Activated CD8-positive, alpha-beta T cell treated with anti-CD3 and anti-CD28 coated beads, Interleukin-2, amount 10 ng/mL, durations not matched to agents 7 days and 5 days (primary cell): ENCODE measurements around the gene NDUFC1. TPM values are rescaled to one million over a fixed set of nuclear protein-coding genes. Genes with fewer than 3 reads are reported as not detected.

Experiments
- ATAC-seq: fragments of 150-1000 bp; cut with Tn5 transposase; one replicate; pipeline ENCODE4 v1.10.0; 2021; ENCODE audit warnings: moderate library complexity
- CTCF ChIA-PET: fragments of 350-600 bp; sonication (Branson Sonifier 250); formaldehyde crosslinking; loops from one replicate; lab custom pipeline; 2021; ENCODE audit warnings: antibody characterized with exemption; lab: Charles Lee
- POLR2A ChIA-PET: fragments of 350-600 bp; sonication (Branson Sonifier 250); formaldehyde crosslinking; loops from one replicate; lab custom pipeline; 2021; ENCODE audit warnings: antibody characterized with exemption; lab: Charles Lee
- DNase-seq: peaks from one replicate; pipeline ENCODE4 v3.0.0-alpha.2; 2020
- H3K27ac Mint-ChIP-seq: one replicate; pipeline ENCODE4 v1.8.0; 2021; ENCODE audit warnings: mild to moderate bottlenecking, mixed read lengths
- H3K27me3 Mint-ChIP-seq: one replicate; pipeline ENCODE4 v1.8.0; 2021; ENCODE audit warnings: low read depth, mixed read lengths
- H3K36me3 Mint-ChIP-seq: one replicate; pipeline ENCODE4 v1.8.0; 2021; ENCODE audit warnings: low read depth, mixed read lengths
- H3K4me1 Mint-ChIP-seq: one replicate; pipeline ENCODE4 v1.8.0; 2021; ENCODE audit warnings: low read depth, mixed read lengths
- H3K4me3 Mint-ChIP-seq: one replicate; pipeline ENCODE4 v1.8.0; 2021; ENCODE audit warnings: mild to moderate bottlenecking, mixed read lengths
- H3K9me3 Mint-ChIP-seq: one replicate; pipeline ENCODE4 v1.8.0; 2022; ENCODE audit warnings: mixed read lengths; ENCODE audit not compliant: insufficient read depth
- total RNA-seq, 2 experiments: library from RNA; stranded (reverse); gene quantifications; one replicate each; pipeline ENCODE4 v1.2.3, GENCODE V29; 2021

NDUFC1 gene
- total RNA-seq, 2 experiments from 2014 or later: 48.0 to 49.7 TPM

DNA sequence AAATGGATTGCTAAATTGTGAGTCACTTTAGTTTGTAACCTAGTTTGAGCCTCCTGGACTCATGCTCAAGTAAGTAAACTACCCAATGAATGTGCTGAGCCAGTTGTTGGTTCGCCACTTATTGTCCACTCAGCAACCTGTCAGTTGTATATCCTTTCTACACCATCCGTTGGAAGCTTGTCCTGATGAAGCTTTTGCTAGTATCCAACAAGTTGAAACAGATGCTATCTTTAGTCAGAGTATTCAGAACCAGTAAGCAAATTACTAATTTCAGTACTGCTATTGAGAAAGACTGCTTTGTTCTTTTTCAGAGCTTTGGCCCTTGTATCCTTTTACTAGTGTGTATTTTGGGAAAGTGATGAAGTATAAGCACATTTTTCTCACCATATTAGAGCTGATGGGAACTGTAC lies 5.3 kb downstream of the NDUFC1 start:
- CTCF ChIA-PET: interaction anchor here (0.7 to 3.8 kb wide), 10 partner anchors 30 to 266 kb away, joined by 3 to 36 read pairs (median 10); no protein-coding TSS in a partner anchor
- DNase-seq (no peak), ATAC-seq (no peak)
- POLR2A ChIA-PET: interaction anchor here (0.6 to 3.1 kb wide), 4 partner anchors 25 to 213 kb away, joined by 3 to 13 read pairs (median 6); no protein-coding TSS in a partner anchor
- H3K9me3 Mint-ChIP-seq: no peaks in the 10 kb centered on the region
- no peak overlapping the region for H3K27ac Mint-ChIP-seq
- H3K4me1 Mint-ChIP-seq: peaks cover 43% of the 10 kb centered on the region
- peaks cover 27% of the 10 kb centered on the region for H3K36me3 Mint-ChIP-seq
- no peaks in the 10 kb centered on the region for H3K27me3 Mint-ChIP-seq
- no peak overlapping the region for H3K4me3 Mint-ChIP-seq

DNA sequence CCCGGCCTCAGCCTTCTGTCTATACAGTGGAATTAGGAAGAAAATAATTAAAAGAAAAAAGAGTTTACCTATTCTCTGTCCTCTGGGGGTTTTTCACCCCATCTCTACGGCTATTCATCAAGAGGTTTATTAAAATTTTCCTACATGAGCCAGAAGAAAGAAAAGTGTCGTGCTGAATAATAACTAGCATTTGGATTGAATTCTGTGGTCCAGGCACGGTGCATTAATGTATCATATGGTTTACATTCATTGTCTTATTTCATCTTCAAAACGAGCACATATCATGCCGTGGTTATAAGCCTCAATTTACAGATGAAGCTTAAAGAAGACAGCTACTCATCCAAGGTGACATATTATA lies 6.4 kb downstream of the NDUFC1 start:
- ChIA-PET CTCF (interaction anchor here (0.7 to 3.8 kb wide), 47 partner anchors 10 to 279 kb away, joined by 3 to 36 read pairs (median 4); no protein-coding TSS in a partner anchor), POLR2A (interaction anchor here (0.6 to 3.1 kb wide), 7 partner anchors 14 to 266 kb away, joined by 3 to 13 read pairs (median 6); no protein-coding TSS in a partner anchor)
- ATAC-seq: peak; percentile 2
- Mint-ChIP-seq H3K4me1 (peaks cover 43% of the 10 kb centered on the region), H3K9me3 (no peaks in the 10 kb centered on the region), H3K27me3 (no peaks in the 10 kb centered on the region), H3K4me3 (peak overlapping the region; percentile 94), H3K36me3 (peaks cover 26% of the 10 kb centered on the region), H3K27ac (peak overlapping the region; percentile 96)
- no peak for DNase-seq

DNA sequence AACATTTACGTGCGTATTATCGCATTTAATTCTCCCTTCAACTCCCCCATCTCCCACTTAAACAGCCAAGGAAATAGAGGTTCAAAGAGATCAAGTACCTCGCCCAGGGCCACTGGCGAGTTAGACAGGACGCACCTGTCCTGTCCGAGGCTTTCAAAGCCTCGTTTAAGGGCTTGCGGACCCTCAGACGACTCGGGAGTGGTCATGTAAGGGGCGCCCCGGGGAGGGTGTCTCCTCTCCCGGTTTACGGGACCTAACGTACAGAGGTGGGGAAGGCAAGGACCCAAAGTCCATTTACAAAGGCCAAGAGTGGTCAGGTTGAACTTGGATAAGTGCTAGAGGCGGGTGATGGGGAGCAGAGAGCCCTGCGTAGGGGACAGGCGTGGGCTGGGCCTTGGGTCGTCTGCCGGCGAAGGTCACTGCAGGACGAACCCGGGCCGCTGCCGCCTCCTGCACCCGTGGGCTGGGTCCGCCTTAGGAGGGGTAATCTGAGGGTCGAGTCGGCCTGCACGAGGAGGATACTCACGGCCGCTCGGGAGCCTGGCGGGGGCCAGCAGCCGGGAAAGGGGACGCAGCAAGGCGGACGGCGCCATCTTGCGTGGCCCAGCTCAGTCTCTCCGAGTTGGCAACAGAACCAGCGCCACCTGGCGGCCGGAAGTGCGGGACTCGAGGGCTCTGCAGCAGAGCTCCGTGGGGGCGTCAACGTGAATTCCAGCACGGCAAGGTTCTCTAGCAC lies 6.9 kb downstream of the NDUFC1 start:
- H3K4me1 Mint-ChIP-seq: peaks cover 40% of the 10 kb centered on the region
- POLR2A ChIA-PET: interaction anchor here (0.6 to 3.1 kb wide), 10 partner anchors 10 to 265 kb away, joined by 3 to 13 read pairs (median 3); no protein-coding TSS in a partner anchor
- CTCF ChIA-PET: interaction anchor here (0.7 to 3.8 kb wide), 47 partner anchors 9 to 279 kb away, joined by 3 to 36 read pairs (median 4); no protein-coding TSS in a partner anchor
- no peaks in the 10 kb centered on the region for H3K27me3 Mint-ChIP-seq
- DNase-seq: peak; percentile 97
- no peaks in the 10 kb centered on the region for H3K9me3 Mint-ChIP-seq
- H3K36me3 Mint-ChIP-seq: peaks cover 27% of the 10 kb centered on the region
- H3K4me3 Mint-ChIP-seq: peak overlapping the region; percentile 94
- ATAC-seq: peak; percentile 98
- peak overlapping the region; percentile 96 for H3K27ac Mint-ChIP-seq

DNA sequence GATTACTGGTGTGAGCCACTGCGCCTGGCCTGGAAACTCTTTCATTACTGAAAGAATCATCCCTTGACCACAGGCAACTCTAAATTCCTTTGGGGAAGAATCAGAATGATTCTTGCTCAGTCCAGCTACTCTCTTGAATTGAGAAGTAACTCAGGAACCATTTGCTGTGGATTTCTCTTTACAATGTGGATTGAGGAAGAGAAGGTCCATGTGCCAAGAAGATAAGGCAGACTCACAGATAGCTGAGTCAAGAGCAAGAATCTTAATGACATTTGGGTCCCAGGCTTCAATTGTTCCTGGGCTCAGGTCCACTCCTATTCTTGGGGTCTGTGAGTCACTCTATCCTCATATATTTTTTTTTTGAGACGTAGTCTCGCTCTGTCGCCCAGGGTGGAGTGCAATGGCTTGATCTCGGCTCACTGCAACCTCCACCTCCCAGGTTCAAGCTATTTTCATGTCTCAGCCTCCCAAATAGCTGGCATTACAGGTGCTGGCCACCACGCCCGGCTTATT lies 16.0 kb downstream of the NDUFC1 start:
- ChIA-PET CTCF (interaction anchor here (1.1 to 1.2 kb wide), 2 partner anchors 10 to 20 kb away, joined by 3 to 4 read pairs; no protein-coding TSS in a partner anchor), POLR2A (no interaction called here)
- no peak overlapping the region for H3K27ac Mint-ChIP-seq
- ATAC-seq (no peak), DNase-seq (no peak)
- H3K4me3 Mint-ChIP-seq: no peak overlapping the region
- H3K9me3 Mint-ChIP-seq: peaks cover 5% of the 10 kb centered on the region
- peaks cover 4% of the 10 kb centered on the region for H3K27me3 Mint-ChIP-seq
- H3K4me1 Mint-ChIP-seq: no peaks in the 10 kb centered on the region
- peaks cover 22% of the 10 kb centered on the region for H3K36me3 Mint-ChIP-seq

DNA sequence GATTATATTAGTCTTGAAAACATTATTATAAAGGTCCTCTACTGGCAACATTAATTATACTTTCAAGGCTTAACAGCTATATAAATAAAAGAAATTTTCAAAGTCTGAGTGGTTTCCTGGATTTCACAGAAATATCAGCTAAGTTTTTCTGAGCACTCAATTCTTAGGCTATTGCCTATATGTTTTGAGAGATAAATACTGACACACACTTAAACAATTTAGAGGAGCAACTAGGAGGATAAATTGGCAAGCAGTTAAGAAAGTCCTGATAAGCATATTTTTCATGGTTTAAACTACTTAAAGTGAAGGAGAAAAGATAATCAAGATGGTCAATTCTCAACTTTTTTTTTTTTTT lies 19.6 kb downstream of the NDUFC1 start:
- ATAC-seq (no peak), DNase-seq (no peak)
- ChIA-PET CTCF (interaction anchor here (1.2 kb wide), 1 partner anchor 17 kb away, joined by 6 read pairs; no protein-coding TSS in a partner anchor), POLR2A (no interaction called here)
- peaks cover 22% of the 10 kb centered on the region for H3K4me1 Mint-ChIP-seq
- no peak overlapping the region for H3K27ac Mint-ChIP-seq
- peaks cover 4% of the 10 kb centered on the region for H3K36me3 Mint-ChIP-seq
- peaks cover 5% of the 10 kb centered on the region for H3K9me3 Mint-ChIP-seq
- no peak overlapping the region for H3K4me3 Mint-ChIP-seq
- H3K27me3 Mint-ChIP-seq: peaks cover 29% of the 10 kb centered on the region

DNA sequence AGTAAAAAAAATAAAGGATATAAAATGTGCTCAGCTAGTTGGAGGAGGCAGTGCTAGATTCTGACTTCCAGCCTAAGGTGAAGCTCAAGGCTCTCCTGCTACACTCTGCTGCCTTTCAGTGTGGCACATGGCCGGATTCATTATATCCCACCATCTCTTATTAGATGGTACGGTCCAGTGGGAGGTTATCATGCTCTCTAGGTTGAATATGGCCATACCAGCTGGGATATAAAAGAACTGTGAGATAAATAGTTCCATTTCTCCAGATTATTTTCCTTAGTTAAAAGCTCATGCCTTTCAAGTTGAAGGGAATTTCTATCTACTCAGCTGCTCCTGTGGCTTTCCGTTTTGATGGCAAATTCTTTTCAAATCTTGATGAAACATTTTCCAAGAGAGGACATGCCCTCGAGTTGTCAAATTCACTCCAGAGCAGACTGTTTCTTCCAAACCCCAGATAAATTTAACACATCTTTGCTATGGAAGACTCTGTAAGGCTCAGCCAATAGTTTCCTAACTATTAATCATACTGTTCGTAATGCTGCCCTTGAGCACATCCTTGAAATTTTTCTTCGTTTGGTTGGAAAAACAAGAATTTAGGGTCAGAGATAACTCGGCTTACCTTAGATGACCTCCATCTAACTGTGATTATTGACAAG lies 20.1 kb downstream of the NDUFC1 start:
- H3K36me3 Mint-ChIP-seq: peaks cover 4% of the 10 kb centered on the region
- DNase-seq: no peak
- H3K27me3 Mint-ChIP-seq: peaks cover 32% of the 10 kb centered on the region
- ChIA-PET POLR2A (interaction anchor here (0.7 kb wide), 2 partner anchors 14 to 18 kb away, joined by 3 to 7 read pairs; no protein-coding TSS in a partner anchor), CTCF (interaction anchor here (1.2 kb wide), 1 partner anchor 16 kb away, joined by 6 read pairs; no protein-coding TSS in a partner anchor)
- ATAC-seq: no peak
- H3K27ac Mint-ChIP-seq: no peak overlapping the region
- H3K4me3 Mint-ChIP-seq: no peak overlapping the region
- H3K4me1 Mint-ChIP-seq: peaks cover 22% of the 10 kb centered on the region
- peaks cover 5% of the 10 kb centered on the region for H3K9me3 Mint-ChIP-seq

DNA sequence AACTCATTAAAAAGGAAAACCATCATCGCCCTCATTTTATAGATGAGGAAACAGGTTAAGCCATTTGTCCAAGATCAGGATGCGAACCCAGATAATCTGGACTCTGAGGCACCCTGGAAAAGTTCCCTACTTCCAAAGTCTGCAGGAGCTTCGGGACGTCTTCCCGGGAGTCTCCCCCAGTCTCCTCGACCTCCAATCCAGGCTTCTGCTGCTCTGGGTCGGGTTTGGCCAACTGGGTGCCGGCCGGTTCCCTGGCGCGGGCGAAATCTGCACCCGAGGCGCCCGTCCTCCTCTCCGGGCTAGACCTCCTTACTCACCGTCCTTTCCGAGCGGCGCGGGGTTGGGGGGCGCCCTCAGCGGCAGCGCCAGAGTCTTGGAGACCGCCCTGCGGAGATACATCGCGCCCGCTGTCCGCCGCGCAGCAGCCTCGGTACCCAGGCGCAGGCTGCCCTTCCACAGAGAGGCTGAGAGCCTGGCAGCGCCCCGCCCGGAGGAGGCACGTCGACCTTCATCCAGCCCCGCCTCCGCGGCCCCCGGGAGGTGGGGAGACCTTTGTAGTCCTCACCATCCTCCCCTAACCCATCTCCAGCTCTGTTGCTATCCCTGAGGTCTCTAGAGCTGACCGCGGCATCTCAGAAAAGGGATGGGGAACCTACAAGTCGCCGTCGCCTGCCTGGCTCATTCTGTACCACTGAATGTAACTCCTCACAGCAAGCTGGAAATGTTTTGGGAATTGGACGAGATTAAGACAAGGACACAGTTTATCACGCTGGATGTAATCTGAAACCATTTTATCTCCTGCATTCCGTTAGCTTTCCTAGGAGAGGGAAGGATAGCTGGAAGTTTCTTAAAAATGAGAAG lies 22.3 kb downstream of the NDUFC1 start, which contains the start of gene MGARP:
MGARP (minus strand) TSS at position 466 of the 861 bp plus-strand sequence; CDS start at position 399, 67 bp downstream.
- Mint-ChIP-seq H3K4me3 (peak within 1 kb of the TSS; percentile 70), H3K36me3 (no peaks in the 10 kb centered on the region), H3K4me1 (peaks cover 22% of the 10 kb centered on the region), H3K27ac (no peak within 1 kb of the TSS), H3K27me3 (peaks cover 45% of the 10 kb centered on the region), H3K9me3 (no peaks in the 10 kb centered on the region)
- DNase-seq (no peak), ATAC-seq (peak; percentile 76)
- ChIA-PET CTCF (interaction anchor here (1.0 to 1.2 kb wide), 2 partner anchors 14 to 52 kb away, joined by 3 to 4 read pairs; no protein-coding TSS in a partner anchor), POLR2A (no interaction called here)

DNA sequence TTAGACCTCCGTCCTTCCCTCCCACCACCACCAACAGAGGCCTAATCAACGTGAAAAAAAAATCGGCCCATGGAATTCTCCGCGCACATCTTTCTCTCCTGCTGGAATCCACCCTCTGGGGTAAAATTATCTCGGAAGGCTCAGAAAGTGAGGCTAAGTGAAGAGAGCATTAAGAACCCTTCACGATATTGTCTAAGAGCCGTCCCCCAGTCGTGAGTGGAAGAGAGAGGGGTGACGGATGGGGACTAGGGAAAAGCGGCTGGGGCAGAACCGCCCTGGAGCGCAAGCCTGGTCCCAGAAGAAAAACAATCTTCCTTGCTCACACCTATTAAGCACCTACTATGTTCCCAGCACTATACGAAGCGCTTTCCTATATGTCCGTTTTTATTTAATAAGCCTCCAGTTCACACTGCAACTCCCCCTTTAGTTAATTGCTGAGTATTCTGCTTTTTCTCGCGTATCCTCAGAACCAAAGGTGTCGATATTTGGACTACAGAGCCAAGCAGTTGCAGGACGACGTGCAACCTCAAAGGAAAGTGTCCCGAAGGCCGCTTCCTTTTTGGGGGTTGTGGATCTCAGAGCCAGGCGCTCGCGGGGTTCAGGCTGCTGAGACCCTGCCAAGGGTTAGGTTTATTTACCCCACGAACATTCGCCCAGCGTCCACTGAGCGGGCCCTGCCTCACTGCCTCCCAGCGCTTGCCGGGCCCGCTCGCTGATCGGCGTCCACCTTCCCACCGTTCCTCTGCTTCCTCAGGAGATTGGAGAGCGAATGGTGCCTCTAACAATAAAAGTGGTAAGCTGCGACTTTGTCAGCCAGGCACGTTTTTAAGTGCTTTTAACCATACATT lies 23.1 kb downstream of the NDUFC1 start:
- Mint-ChIP-seq H3K4me1 (peaks cover 22% of the 10 kb centered on the region), H3K9me3 (no peaks in the 10 kb centered on the region), H3K27me3 (peaks cover 46% of the 10 kb centered on the region), H3K36me3 (no peaks in the 10 kb centered on the region), H3K4me3 (peak overlapping the region; percentile 70), H3K27ac (no peak overlapping the region)
- POLR2A ChIA-PET: no interaction called here
- ATAC-seq: peak; percentile 55
- CTCF ChIA-PET: interaction anchor here (1.2 kb wide), 1 partner anchor 13 kb away, joined by 3 read pairs; no protein-coding TSS in a partner anchor
- DNase-seq: no peak

DNA sequence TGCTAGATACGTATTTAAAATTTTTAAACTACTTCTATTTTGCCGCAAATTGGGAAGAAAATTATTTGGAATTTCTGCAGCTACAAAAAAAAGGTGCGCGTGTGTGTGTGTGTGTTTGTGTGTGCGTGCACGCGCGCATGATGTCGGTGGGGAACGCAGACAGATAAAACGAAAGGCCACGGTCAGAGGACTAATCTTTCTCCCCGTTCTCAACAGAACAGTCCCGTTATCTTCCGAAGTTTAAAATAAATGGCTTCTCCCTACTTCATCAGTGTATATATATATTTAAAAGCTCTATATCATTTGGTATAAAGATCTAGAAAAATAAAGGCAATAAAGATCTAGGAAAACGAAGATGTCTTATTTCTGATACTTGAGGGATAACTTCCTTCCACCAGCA lies 23.8 kb downstream of the NDUFC1 start:
- CTCF ChIA-PET: no interaction called here
- ATAC-seq: no peak
- no peaks in the 10 kb centered on the region for H3K9me3 Mint-ChIP-seq

DNA sequence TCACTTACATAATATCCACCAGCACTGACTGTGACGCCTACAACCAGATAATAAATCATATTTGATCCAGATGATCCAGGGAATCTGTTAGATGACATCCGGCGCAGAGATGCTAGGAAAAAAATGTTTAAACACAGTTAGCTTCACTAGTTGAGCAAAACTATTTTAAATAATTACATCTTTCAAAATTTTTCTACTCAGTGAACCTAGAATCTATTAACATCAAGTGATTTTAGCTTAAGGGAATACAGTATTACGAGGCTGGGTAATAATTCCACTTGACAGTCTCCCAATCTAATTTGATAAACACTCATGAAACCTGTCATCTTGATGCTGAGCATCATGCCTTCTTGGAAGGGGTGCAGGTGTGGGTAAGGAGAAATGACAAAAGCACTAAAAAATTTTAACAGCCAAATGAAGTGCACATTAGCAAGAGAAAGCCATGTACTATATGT lies 27.0 kb downstream of the NDUFC1 start:
- Mint-ChIP-seq H3K4me1 (peaks cover 20% of the 10 kb centered on the region), H3K4me3 (no peak overlapping the region), H3K9me3 (no peaks in the 10 kb centered on the region), H3K27ac (no peak overlapping the region), H3K36me3 (no peaks in the 10 kb centered on the region), H3K27me3 (peaks cover 33% of the 10 kb centered on the region)
- ATAC-seq (no peak), DNase-seq (no peak)
- ChIA-PET POLR2A (no interaction called here), CTCF (interaction anchor here (0.6 to 1.7 kb wide), 4 partner anchors 20 to 245 kb away, joined by 3 to 6 read pairs (median 4); no protein-coding TSS in a partner anchor)

More for the DNA sequence above, 23.8 kb downstream of the NDUFC1 start:
- Mint-ChIP-seq H3K27me3 (peaks cover 46% of the 10 kb centered on the region), H3K4me3 (no peak overlapping the region), H3K4me1 (peaks cover 22% of the 10 kb centered on the region), H3K27ac (no peak overlapping the region), H3K36me3 (no peaks in the 10 kb centered on the region)
- POLR2A ChIA-PET: no interaction called here
- no peak for DNase-seq
